GM21619 (cell line): Measurements from ENCODE around the gene WBP4.
"Not testable (repeated sequence)": the region's sequence is repeated elsewhere in the genome, so short reads cannot be mapped to it uniquely, and the experiment has no call there.

Source experiments
- ATAC-seq: cut with Tn5 transposase; IDR thresholded peaks from one replicate; pipeline ENCODE4 v1.9.1; 2021; ENCODE audit not compliant: unreplicated experiment

Gene WBP4

DNA sequence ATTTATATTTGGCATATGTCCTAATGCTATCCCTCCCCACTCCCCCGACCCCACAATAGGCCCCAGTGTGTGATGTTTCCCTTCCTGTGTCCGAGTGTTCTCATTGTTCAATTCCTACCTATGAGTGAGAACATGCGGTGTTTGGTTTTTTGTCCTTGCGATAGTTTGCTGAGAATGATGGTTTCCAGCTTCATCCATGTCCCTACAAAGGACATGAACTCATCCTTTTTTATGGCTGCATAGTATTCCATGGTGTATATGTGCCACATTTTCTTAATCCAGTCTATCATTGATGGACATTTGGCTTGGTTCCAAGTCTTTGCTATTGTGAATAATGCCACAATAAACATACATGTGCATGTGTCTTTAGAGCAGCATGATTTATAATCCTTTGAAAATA is 18.9 kb upstream of the WBP4 start:
- ATAC-seq: not testable (repeated sequence)

DNA sequence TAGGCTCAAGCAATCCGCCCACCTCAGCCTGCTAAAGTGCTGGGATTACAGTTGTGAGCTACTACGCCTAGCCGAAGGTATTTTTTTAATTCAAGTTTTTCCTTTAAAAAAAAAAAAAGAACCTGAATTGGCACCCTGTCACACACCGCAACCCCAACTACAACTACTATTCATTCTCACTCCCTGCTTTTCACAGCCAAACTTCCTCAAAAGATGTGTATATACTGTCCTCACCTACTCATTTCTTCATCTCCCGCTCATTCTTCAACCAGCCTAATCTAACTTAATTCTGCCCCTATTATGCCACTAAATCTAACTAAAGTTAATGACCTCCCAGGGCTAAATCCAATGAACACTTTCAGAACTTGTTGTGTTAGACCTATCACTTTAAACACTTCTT is 12.7 kb upstream of the WBP4 start:
- ATAC-seq: no peak

DNA sequence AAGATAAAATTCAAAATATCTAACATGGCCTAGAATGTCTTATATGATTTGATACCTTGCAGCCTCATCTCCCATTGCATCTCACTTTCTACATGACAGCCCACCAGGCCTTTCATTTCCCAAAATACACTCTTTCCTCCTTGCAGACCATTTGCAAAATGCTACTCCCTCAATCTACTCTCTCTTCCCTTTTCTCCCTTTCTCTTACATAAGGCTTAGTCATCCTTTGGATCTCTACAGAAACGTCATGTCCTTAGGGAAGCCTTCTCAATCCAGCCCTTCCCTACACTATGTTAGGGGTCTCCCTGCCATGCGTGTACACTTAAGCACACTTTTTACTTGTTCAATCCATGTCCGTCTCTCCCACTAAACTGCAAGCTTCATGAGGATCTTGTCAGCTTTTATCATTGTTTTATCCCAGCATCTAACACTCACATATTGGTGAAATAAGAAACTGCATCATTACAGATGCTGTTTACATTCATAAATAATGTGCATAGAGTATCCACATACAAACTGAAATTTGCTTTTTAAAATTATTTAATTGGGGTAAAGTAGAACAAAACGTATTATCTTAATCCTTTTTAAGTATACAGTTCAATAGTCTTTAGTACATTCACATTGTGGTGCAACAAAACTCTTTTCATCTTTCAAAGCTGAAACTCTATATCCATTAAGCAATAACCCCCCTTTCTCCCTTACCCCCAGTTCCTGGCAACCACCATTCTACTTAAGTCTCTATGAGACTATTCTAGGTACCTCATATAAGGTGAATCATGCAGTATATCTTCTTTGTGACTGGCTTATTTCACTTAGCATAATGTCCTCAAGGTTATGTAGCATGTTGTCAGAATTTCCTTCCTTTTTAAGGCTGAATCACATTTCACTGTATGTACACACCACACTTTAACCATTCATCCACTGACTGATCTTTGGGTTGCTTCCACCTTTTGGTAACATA is 11.5 kb upstream of the WBP4 start:
- ATAC-seq: no peak

DNA sequence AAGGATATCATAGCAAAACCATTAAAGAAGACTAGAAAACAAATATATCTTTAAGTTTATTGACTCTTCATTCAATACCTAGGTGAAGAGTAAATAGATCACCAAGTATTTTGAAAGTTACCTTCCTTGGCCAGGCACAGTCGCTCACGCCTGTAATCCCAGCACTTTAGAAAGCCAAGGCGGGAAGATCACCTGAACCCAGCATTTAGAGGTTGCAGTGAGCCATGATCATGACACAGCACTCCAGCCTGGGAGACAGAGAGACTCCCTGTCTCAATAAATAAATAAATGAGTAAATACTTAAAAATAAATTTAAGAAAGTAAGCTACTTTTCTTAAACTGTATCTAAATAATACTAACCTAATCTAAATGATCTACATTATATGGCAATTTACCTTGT is 8.9 kb upstream of the WBP4 start:
- ATAC-seq: no peak

DNA sequence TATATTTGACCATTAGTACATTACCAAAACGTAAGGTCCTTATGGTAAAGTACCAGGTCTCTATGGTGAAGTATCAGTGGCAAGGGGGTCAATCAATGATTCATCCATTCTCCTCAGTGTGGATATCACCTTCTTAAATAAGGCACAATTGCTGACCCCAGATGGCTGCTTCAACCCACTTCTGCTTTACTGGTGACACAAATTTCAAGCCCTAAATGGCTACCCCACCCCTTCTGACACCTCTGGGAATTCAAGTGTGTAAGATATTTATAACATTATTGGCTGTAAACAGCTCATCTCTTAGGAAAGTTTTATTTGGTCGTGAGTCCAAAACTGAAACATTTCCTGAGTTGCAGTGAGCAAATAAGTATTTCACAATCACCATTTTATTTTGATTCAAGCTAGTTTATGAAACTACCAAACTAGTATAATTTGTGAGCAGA is 7.9 kb upstream of the WBP4 start:
- peak; percentile 71 for ATAC-seq

DNA sequence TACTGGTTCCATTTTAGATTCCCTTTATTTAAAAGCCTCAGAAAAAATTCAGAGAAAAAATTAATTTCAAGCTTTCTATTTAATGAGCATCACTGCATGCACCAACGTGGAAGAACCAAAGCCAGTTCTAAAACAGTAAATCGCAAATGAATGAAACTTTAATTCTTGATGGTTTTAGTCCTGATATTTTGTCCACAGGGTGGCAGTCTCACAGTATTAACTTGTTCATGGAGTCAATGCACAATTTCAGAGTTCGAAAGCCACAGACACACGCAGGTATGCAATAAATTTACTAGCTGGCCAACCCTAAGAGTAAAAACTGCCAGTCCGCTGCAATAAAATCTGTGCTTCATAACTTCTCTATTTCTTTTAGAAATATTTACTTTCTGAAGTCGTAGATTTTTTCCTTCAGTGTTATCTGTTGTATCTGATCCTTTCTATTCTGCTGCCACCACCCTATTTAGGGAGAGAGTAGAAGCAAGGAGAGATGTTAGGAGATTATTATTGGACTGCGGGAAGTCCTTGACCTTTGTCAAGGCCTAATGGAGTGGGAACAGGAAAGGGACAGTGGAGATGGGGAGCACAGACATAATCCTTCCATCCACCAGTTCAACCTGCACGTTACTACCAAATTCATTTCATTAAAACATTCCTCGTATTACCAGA is 7.0 kb upstream of the WBP4 start:
- no peak for ATAC-seq

DNA sequence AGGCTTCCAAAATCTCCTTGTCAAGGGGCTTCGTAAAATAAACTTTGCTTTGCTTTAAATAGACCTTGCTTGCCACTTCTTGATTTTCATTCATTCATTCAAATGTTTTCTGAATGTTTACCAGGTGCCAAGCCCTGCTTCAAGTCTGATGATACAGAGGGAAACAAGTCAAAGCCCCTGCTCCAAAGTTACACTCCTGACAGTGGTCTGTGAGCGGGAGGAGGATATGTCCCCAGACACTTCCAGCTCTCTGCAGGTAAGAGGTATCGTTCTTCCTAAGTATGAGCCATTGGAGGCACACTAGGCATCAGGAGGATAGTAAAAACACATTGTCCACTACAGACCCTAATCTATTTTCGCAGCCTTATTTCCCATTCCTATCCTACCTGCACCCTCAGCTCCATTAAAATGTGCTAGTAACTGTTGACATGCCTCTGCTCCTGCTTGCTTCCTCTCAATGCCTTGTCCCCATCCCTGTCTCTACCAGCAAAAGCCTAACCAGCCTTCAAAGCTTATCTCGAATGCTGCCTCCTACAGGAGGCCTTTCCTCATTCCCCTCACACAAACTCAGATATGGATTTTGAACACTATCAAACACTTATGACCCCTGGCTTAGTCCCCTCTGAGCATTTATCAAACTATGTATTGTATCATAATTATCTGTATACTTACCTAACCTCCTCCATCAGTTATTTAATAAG is 6.2 kb upstream of the WBP4 start:
- ATAC-seq: no peak

DNA sequence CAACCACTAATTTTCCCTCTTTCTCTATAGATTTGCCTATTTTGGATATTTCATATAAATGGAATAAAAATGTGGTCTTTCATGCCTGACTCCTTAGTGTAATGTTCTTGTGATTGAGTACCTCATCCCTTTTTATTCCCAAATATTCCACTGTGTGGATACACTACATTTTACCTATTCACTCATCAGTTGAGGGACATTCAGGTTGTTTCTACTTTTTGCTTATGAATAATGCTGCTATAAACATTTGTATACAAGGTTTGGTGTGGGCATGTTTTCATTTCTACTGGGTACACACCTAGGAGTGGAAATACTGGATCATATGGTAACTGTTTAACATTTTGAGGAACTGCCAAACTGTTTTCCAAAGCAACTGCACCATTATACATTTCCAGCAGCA is 5.1 kb upstream of the WBP4 start:
- ATAC-seq: no peak

DNA sequence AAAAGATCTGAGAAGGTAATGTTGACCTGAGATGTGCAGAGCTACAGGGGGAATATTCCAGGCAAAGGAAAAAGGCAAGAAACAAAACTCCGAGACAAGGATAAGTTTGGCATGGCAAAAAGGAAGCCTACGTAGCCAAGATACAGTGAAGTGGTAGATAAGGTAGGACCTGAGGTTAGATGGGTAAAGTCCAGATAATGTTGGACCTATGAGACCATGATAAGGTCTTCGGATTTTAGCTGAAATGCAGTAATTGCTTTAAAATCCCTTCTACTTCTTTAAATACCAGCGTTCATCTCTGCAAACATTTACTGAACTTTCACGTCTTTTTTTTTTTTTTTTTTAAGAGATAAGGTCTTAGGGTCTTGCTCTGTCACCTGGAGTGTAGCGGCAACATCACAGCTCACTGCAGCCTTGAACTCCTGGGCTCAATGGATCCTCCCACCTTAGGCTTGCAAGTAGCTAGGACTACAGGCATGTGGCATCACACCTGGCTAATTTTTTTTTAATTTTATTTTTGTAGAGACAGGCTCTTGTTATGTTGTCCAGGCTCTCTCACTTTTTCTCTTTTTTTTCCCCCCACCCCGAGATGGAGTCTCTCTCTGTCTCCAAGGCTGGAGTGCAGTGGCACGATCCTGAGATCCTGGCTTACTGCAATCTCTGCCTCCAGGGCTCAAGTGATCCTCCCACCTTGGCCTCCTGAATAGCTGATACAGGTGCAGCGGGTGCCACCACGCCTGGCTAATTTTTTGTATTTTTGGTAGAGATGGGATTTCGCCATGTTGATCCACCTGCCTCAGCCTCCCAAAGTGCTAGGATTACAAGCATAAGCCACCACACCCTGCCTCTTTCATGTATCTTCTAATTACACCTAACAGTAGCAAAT is 4.2 kb upstream of the WBP4 start:
- no peak for ATAC-seq

DNA sequence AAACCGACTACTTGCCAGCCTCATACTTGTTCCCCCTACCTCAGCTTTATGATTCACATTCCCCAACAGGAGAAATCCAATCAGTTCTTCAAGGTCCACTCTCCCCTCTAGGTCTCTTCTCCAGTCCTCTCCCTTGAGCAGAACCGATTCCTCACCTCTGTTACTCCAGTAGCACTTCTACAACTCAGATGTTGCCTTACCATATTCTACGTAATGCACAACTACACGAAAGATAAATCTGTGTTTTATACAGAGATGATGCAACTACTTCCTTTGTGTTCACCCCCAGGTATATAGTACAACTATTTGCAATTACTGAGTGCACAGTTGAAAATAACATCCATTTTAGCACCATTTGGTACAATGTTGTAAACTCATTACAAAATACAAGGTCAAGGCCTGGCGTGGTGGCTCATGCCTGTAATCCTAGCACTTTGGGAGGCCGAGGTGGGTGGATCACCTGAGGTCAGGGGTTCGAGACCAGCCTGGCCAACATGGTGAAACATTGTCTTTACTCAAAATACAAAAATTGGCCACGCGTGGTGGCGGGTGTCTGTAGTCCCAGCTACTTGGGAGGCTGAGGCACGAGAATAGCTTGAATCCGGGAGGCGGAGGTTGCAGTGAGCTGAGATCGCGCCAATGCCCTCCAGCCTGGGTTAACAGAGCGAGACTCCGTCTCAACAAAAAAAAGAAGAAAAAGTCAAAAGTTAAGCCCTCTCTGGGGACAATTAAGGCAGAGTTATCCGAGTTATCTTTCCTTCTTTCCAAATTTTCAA is 2.8 kb upstream of the WBP4 start:
- no peak for ATAC-seq

DNA sequence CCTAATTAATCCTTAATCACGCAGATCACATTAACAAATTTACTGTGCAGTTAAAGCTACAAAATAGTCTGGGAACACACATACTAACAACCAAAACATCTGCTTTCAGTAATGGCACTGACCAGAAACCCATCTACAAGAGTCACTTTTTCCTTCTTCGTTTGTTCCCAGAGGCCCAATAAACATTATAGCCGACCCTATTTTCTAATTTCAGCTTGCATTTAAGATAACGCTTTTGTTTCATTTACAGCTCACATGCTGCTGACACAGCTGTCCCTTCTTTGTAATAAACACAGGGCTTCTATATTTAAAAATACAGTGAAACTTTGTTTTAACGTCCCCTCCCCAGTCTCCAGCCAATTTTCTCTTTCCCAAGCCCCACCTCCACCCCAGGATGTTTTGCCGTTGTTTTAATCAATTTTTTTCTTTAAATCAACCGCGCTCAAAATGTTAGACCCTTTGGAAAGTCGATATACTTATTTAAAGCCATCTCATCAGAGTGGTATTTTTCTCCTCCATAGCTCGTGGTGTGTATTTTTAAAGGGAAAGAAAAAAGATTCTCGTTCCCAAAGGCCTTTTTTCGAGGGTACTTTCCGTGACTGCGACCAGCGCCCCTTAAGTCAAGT is 1.7 kb upstream of the WBP4 start:
- no peak for ATAC-seq

DNA sequence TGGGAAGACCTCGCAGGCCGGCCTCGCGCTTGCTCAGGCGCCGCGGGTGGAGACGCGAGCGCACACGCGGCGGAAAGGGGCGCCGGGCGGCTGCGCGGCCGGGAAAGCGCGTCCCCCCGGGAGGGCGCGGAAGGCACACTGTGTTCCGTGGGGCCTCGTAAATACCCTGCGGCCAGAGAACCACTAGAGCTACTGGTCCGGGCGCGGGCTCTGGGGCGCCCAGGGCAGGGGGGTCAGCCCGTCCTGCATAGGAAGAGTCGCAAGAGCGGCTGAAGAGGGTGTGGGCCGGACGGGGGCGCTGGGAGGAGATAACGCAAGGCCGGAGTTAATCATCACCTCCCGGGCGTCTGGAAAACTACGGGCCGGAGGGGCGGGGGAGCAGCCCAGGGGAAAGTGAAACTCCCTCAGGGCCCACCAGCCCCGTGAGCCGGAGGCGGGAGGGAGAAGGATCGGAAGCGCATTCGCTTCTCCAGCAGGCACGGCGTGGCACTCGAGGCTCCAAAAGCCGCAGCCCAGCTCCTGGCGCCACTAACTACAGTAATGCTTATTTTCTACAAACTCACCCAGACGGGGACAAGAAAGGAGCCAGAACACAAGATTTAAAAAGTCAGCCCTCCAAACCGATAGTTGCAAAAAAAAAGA is 1.1 kb upstream of the WBP4 start:
- peak; percentile 45 for ATAC-seq

DNA sequence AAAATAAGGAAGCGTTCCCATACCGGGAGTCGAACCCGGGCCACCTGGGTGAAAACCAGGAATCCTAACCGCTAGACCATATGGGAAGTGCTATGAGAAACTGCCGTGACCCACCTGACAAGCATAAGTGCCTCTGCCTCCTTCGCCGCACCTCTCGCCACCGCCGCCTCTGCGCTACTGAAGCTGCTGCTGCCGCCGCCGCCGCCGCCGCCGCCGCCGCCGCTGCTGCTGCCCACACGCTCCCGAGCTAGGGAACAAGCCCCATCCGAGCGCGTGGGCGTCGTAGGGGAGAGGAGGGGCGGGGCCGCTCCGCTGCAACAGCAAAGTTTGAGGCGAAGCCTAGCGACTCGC is 610 bp upstream of the WBP4 start:
- peak; percentile 19 for ATAC-seq

DNA sequence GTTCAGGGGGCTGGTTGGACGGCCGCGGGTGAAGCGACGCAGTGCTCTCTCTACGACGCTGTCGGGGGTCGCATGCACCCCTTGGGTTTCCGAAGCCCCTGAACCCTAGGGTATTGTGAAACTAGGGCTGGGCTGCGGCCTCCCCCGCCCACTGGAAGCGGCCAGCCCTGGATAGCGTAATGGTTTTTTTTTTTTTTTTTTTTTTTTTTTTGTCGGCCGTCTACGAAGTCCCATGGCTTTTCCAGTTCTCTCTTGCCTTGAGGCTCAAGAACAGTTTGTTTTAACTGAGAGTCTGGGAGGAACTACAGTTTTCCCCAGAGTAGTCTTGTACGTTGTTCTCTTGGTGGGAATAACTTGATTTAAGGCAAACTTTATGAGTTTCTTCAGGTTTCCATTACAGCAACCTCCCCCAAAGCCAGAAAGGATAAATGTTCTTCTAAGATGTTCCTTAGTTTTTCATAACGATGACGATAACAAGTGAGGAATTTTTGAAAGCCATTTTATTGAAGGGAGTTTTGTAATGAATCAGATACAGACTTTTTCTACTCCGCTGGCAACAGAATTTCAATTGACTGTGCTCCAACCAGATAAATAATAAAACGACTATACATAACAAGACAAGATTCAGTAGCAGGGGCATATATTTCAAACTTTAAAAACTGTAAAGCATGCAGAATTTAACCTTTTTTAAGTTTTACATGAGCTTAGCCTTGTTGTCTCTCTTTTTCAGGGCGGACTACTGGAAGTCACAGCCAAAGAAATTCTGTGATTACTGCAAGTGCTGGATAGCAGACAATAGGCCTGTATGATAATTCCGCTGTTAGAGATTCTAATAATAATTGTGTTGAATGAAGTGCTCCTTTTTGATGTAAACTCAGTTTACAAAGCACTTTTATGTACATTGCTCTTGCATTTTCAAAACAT is 867 bp downstream of the WBP4 start:
- peak; percentile 25 for ATAC-seq

DNA sequence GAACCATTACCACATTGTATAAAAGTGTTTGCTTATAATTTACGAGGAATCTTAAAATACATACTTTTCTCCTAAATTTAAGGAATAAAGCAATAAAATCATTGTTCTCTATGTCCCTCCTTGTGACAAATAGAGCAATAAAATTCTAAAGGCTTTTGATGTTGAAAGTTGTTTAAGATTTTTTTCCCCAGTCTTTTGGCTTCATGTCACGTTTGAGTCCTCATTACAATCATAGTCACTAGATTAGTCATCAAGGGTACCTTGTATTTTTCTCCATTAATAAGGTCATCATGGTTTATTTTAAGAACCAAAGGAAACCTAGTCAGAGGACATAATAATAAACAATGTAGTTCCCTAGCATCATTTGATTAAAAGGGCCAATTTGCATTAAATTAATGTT is 3.2 kb downstream of the WBP4 start:
- no peak for ATAC-seq

DNA sequence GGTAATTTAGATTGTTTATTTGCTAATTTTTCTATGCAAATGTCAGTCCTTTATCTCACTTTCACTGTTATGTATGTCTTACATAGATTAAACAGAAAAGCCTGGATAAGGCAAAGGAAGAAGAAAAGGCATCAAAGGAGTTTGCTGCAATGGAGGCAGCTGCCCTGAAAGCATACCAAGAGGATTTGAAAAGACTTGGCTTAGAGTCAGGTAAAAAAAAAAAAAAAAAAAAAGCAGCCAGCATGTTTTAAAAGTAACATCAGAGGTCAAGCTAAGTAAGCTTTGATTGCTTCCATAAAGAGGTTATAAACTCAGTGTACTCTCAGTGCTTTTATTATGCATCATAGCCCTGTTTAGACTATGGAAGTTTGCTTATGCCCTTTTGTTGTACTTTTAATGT is 3.8 kb downstream of the WBP4 start:
- no peak for ATAC-seq

DNA sequence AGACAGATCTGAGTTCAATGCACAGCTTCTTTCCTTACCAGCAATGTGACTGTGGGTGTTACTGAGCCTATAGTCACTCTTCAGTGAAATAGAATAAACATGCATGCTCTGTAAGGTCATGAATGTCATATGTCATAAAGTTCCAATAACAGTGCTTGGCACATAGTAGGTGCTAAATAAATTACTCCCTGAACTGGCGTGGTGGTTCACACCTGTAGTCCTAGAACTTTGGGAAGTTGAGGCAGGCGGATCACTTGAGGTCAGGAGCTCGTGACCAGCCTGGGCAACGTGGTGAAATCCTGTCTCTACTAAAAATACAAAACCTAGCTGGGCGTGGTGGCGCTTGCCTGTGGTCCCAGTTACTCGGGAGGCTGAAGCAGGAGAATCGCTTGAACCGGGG is 13.2 kb downstream of the WBP4 start:
- ATAC-seq: no peak

DNA sequence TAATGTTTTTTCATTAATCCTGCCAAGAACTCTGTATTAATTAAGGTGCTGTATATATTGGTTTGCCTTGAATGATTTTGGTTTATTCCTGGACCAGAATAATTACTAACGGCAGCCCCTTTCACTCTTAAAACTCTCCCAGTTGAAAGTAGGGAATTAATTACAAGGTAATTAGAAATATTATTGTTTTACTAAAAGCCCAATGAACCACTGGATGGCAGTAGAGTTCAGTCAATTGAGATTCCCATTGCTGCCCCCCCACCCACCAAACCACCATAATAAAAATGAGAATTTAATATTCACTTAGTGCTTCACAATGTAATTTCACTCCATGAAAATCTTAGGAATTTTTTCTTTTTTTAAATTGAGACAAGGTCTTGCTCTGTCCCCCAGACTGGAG is 13.7 kb downstream of the WBP4 start:
- ATAC-seq: no peak
